HG03432 (cell line): ENCODE results near the gene RPIA.
A peak's percentile ranks its signal among the peaks of the same experiment; 100 is the strongest.
"Not testable (repeated sequence)": the region's sequence is repeated elsewhere in the genome, so short reads cannot be mapped to it uniquely, and the experiment has no call there.

Source experiments
- ATAC-seq: cut with Tn5 transposase; IDR thresholded peaks from one replicate; pipeline ENCODE4 v1.9.1; 2021; ENCODE audit warnings: mild to moderate bottlenecking, moderate library complexity; ENCODE audit not compliant: unreplicated experiment

Gene RPIA

DNA sequence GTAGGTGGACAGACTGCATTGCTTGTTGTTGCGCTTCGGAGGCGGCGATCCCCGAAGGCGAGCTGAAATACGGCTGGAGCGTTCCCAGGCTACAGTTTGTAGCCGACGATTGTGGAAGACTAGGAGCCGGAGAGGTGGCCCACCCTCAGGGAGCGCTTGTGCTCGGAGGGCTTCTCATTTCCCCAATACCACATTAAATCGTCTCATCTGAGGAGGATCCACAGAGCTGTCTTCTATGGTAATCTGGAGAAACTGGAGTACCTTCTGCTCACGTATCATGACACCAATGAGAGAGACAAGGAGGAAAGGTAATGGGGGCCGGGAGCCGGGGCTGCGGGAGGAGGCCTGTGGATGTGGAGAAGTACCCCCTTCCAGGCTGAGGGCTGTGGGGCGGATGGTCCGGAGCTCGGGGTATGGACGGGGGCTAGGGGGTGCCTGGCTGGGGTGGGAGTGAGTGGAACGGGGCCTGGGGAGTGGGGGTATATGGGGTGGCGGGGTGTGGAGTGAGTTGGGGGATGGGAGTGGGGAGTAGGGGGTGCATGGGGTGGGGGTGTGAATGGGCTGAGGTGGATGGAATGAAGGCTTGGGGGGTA, 74.5 kb downstream of the RPIA start:
- ATAC-seq, result peak; percentile 16

- no peak for ATAC-seq
These were observed 78.5 kb downstream of the RPIA start for GRCh38 chr2:88770016-88770415.

GRCh38 chr2:88773233-88774028, 82.0 kb downstream of the RPIA start:
- ATAC-seq, result not testable (repeated sequence)

- not testable (repeated sequence) for ATAC-seq
These were observed 97.7 kb downstream of the RPIA start for GRCh38 chr2:88789213-88789612.

- ATAC-seq, result not testable (repeated sequence)
These were observed 104.5 kb downstream of the RPIA start for GRCh38 chr2:88795932-88796331.

GRCh38 chr2:88796523-88796922, 105.0 kb downstream of the RPIA start:
- ATAC-seq, result not testable (repeated sequence)

DNA sequence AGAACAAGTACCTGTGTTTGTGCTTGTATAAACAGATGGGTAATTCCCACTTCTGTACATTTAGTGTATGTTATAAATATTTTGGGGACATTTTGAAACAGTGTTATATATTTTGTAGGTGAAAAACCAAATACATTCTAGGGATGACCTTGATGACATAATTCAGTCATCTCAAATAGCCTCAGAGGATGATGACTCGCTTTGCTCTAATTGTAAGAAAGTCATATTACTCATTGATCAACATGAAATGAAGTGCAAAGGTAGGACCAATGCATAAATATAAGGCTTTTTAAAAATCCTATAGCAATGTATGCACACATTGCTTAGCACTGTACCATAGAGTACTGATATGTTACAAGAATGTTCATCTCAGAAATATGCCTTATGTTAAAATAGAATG, 105.7 kb downstream of the RPIA start:
- not testable (repeated sequence) for ATAC-seq
